HG03558 (cell line): Measurements from ENCODE around the gene SUSD6.
"Not testable (repeated sequence)": the region's sequence is repeated elsewhere in the genome, so short reads cannot be mapped to it uniquely, and the experiment has no call there.

Source experiments
- ATAC-seq: cut with Tn5 transposase; IDR thresholded peaks from one replicate; pipeline ENCODE4 v1.9.1; 2021; ENCODE audit warnings: moderate number of reproducible peaks; ENCODE audit not compliant: unreplicated experiment; ENCODE audit errors: extremely low read depth

The SUSD6 gene

GRCh38 chr14:69708586-69709560, 97.5 kb downstream of the SUSD6 start:
- ATAC-seq, result no peak

GRCh38 chr14:69710378-69710777, 99.0 kb downstream of the SUSD6 start:
- ATAC-seq, result no peak

- no peak for ATAC-seq
Measured at GRCh38 chr14:69711065-69711464, 99.7 kb downstream of the SUSD6 start.

GRCh38 chr14:69711477-69711876, 100.1 kb downstream of the SUSD6 start:
- no peak for ATAC-seq

GRCh38 chr14:69711881-69712560, 100.6 kb downstream of the SUSD6 start:
- no peak for ATAC-seq

- no peak for ATAC-seq
Measured at GRCh38 chr14:69712599-69713088, 101.2 kb downstream of the SUSD6 start.

GRCh38 chr14:69713209-69713781, 101.9 kb downstream of the SUSD6 start:
- ATAC-seq, result no peak

- ATAC-seq, result no peak
Measured at GRCh38 chr14:69713993-69714679, 102.7 kb downstream of the SUSD6 start.

GRCh38 chr14:69715725-69716477, 104.5 kb downstream of the SUSD6 start:
- ATAC-seq, result no peak

- no peak for ATAC-seq
Measured at GRCh38 chr14:69716478-69717187, 105.2 kb downstream of the SUSD6 start.

- ATAC-seq, result not testable (repeated sequence)
Measured at GRCh38 chr14:69718614-69719013, 107.2 kb downstream of the SUSD6 start.

- ATAC-seq, result no peak
Measured at GRCh38 chr14:69719501-69719951, 108.1 kb downstream of the SUSD6 start.

GRCh38 chr14:69720912-69721311, 109.5 kb downstream of the SUSD6 start:
- ATAC-seq, result no peak

- ATAC-seq, result no peak
Measured at GRCh38 chr14:69726761-69727511, 115.5 kb downstream of the SUSD6 start.

- no peak for ATAC-seq
Measured at GRCh38 chr14:69727860-69728259, 116.5 kb downstream of the SUSD6 start.

GRCh38 chr14:69731919-69732598, 120.7 kb downstream of the SUSD6 start:
- not testable (repeated sequence) for ATAC-seq

GRCh38 chr14:69736405-69736804, 125.0 kb downstream of the SUSD6 start:
- ATAC-seq, result not testable (repeated sequence)

- ATAC-seq, result no peak
Measured at GRCh38 chr14:69741055-69741454, 129.7 kb downstream of the SUSD6 start.
